Measurements from ENCODE around the gene ANTXR1. TPM values are rescaled to one million over a fixed set of nuclear protein-coding genes. Genes with fewer than 3 reads are reported as not detected.

ANTXR1 gene
- total and polyA plus RNA-seq, 2 donors (not counting 3 experiments of a cell fraction or from before 2014, with no cell fraction given), result 4.2 to 17.3 TPM

DNA sequence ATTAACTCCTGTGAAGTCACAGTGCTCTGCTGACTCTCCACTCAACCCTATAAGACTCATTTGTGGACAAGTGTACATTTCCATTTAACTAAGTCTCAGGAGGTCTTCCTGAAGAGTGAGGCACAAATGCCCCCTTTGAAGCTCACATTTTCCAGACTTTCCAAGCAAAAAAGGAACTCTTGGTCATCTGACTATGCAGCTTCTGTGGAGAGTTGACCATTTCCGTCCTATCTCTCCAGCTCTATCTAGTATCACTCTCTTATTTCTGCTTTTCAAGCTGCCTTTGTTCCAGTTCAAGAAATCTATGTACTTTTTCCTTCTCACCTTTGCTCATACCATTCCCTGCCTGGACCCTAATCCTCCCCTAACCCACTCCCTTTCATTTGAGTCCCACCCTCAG, 77.0 kb downstream of the ANTXR1 start:
- Histone ChIP-seq H3K9me1 (replicated peaks; ENCODE audit: control insufficient read depth, extremely low read depth, insufficient read depth, low read length) (no peaks in the 10 kb centered on the region), H2AFZ (ENCODE audit: low read depth, low read length) (no peak overlapping the region), H3K9me3 (replicated peaks; ENCODE audit: control insufficient read depth, insufficient read depth, low read length) (no peaks in the 10 kb centered on the region), H3K4me3 (replicated peaks in 1 of 3; ENCODE audit: insufficient read depth in 1 of 3, low read depth in 1 of 3, low read length in 3 of 3) (no peak overlapping the region), H3K4me2 (ENCODE audit: insufficient read depth, low read length) (no peak overlapping the region), H3K27ac (ENCODE audit: insufficient read depth, low read depth, low read length) (no peak overlapping the region), H3K4me1 (ENCODE audit: control insufficient read depth, extremely low read depth, insufficient read depth, low read length) (no peaks in the 10 kb centered on the region), H3K9ac (replicated peaks; ENCODE audit: extremely low read depth, insufficient read depth, low read length) (no peak overlapping the region), H3K27me3 (ENCODE audit: control insufficient read depth in 2 of 2, insufficient read depth in 2 of 2, low read length in 2 of 2) (no peaks in the 10 kb centered on the region), H3K36me3 (ENCODE audit: control insufficient read depth in 2 of 2, extremely low read depth in 1 of 2, insufficient read depth in 2 of 2, low read length in 2 of 2) (no peaks in the 10 kb centered on the region), H3K79me2 (ENCODE audit: control insufficient read depth, insufficient read depth, low read length) (no peaks in the 10 kb centered on the region), H4K20me1 (replicated peaks; ENCODE audit: control insufficient read depth, extremely low read depth, insufficient read depth, low read length) (no peaks in the 10 kb centered on the region)
- DNase-seq (ENCODE audit: low read depth, low spot score) (no peak), FAIRE-seq (no peak)
- CTCF ChIA-PET, result interaction anchor here (1.0 to 1.9 kb wide), 3 partner anchors 10 to 14 kb away, joined by 3 to 5 read pairs (median 3); no protein-coding TSS in a partner anchor
- POLR2A ChIA-PET, result no interaction called here
- dilution Hi-C loops (cut with MboI; ENCODE audit: extremely low pct_ligation_motif_present, low sequenced_read_pairs), result no loop called here
- no TSS peak for BruUV-seq (replicated peaks)
- TF ChIP-seq POLR2A (IDR thresholded peaks at IDR 0.05; ENCODE audit: low read depth, low read length) (no peak), JUN (IDR thresholded peaks at IDR 0.05; ENCODE audit: borderline replicate concordance, insufficient read depth, insufficient read length, low read depth) (no peak), POLR2AphosphoS5 (IDR thresholded peaks at IDR 0.05; ENCODE audit: insufficient read depth, low read depth, low read length) (no peak), FOS (IDR thresholded peaks at IDR 0.05; ENCODE audit: borderline replicate concordance, insufficient read depth, low read length) (no peak), EZH2 (IDR thresholded peaks at IDR 0.05; ENCODE audit: borderline replicate concordance, low read depth, low read length, severe bottlenecking) (no peak), MYC (IDR thresholded peaks at IDR 0.05; ENCODE audit: low read depth, low read length) (no peak), GATA2 (IDR thresholded peaks at IDR 0.05; ENCODE audit: insufficient read depth, insufficient read length, low read depth, low read length) (no peak)
- TF ChIP-seq, protein P1, sequence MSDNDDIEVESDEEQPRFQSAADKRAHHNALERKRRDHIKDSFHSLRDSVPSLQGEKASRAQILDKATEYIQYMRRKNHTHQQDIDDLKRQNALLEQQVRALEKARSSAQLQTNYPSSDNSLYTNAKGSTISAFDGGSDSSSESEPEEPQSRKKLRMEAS (IDR thresholded peaks at IDR 0.05; ENCODE audit: insufficient read depth, insufficient read length), result no peak
- TF ChIP-seq, protein P2, sequence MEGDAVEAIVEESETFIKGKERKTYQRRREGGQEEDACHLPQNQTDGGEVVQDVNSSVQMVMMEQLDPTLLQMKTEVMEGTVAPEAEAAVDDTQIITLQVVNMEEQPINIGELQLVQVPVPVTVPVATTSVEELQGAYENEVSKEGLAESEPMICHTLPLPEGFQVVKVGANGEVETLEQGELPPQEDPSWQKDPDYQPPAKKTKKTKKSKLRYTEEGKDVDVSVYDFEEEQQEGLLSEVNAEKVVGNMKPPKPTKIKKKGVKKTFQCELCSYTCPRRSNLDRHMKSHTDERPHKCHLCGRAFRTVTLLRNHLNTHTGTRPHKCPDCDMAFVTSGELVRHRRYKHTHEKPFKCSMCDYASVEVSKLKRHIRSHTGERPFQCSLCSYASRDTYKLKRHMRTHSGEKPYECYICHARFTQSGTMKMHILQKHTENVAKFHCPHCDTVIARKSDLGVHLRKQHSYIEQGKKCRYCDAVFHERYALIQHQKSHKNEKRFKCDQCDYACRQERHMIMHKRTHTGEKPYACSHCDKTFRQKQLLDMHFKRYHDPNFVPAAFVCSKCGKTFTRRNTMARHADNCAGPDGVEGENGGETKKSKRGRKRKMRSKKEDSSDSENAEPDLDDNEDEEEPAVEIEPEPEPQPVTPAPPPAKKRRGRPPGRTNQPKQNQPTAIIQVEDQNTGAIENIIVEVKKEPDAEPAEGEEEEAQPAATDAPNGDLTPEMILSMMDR (IDR thresholded peaks at IDR 0.05; ENCODE audit: extremely low read depth in 1 of 2, insufficient read depth in 1 of 2, low read depth in 1 of 2, low read length in 2 of 2), result no peak
- intact Hi-C loops (cut with micrococcal nuclease), result no loop called here
